ENCODE data around the gene PCYOX1L.
"Not testable (repeated sequence)": the region's sequence is repeated elsewhere in the genome, so short reads cannot be mapped to it uniquely, and the experiment has no call there.

Gene PCYOX1L

GRCh38 chr5:149388498-149389190, 30.8 kb downstream of the PCYOX1L start:
- no peak for FAIRE-seq

GRCh38 chr5:149389552-149390495, 32.0 kb downstream of the PCYOX1L start:
- no peak for FAIRE-seq

- FAIRE-seq = not testable (repeated sequence)
Observed at GRCh38 chr5:149391076-149391475, 33.2 kb downstream of the PCYOX1L start.

- FAIRE-seq = no peak
Observed at GRCh38 chr5:149391524-149391923, 33.7 kb downstream of the PCYOX1L start.

GRCh38 chr5:149392718-149393117, 34.9 kb downstream of the PCYOX1L start:
- no peak for FAIRE-seq

GRCh38 chr5:149394996-149395395, 37.1 kb downstream of the PCYOX1L start:
- FAIRE-seq = not testable (repeated sequence)

- no peak for FAIRE-seq
Observed at GRCh38 chr5:149397530-149397929, 39.7 kb downstream of the PCYOX1L start.

- not testable (repeated sequence) for FAIRE-seq
Observed at GRCh38 chr5:149398747-149399266, 41.0 kb downstream of the PCYOX1L start.

GRCh38 chr5:149399775-149400174, 41.9 kb downstream of the PCYOX1L start:
- no peak for FAIRE-seq

- no peak for FAIRE-seq
Observed at GRCh38 chr5:149400304-149400703, 42.5 kb downstream of the PCYOX1L start.

- FAIRE-seq = no peak
Observed at GRCh38 chr5:149401051-149401450, 43.2 kb downstream of the PCYOX1L start.

- FAIRE-seq = no peak
Observed at GRCh38 chr5:149402291-149402690, 44.4 kb downstream of the PCYOX1L start.

GRCh38 chr5:149403923-149404745, 46.3 kb downstream of the PCYOX1L start:
- no peak for FAIRE-seq

- no peak for FAIRE-seq
Observed at GRCh38 chr5:149404746-149405549, 47.1 kb downstream of the PCYOX1L start.

- FAIRE-seq = no peak
Observed at GRCh38 chr5:149405550-149406202, 47.8 kb downstream of the PCYOX1L start.

GRCh38 chr5:149406203-149406978, 48.5 kb downstream of the PCYOX1L start:
- no peak for FAIRE-seq

- FAIRE-seq = no peak
Observed at GRCh38 chr5:149406979-149407306, 49.1 kb downstream of the PCYOX1L start.

GRCh38 chr5:149407323-149408251, 49.7 kb downstream of the PCYOX1L start:
- FAIRE-seq = no peak
